HG03432 (cell line): ENCODE results near the gene COL11A1.
"Not testable (repeated sequence)": the region's sequence is repeated elsewhere in the genome, so short reads cannot be mapped to it uniquely, and the experiment has no call there.

ENCODE experiments used
- ATAC-seq: cut with Tn5 transposase; IDR thresholded peaks from one replicate; pipeline ENCODE4 v1.9.1; 2021; ENCODE audit warnings: mild to moderate bottlenecking, moderate library complexity; ENCODE audit not compliant: unreplicated experiment

COL11A1 gene

GRCh38 chr1:102838016-102838415 is 270.3 kb downstream of the COL11A1 start:
- ATAC-seq: no peak

GRCh38 chr1:102837551-102837950 is 270.8 kb downstream of the COL11A1 start:
- no peak for ATAC-seq

GRCh38 chr1:102836991-102837390 is 271.3 kb downstream of the COL11A1 start:
- no peak for ATAC-seq

DNA sequence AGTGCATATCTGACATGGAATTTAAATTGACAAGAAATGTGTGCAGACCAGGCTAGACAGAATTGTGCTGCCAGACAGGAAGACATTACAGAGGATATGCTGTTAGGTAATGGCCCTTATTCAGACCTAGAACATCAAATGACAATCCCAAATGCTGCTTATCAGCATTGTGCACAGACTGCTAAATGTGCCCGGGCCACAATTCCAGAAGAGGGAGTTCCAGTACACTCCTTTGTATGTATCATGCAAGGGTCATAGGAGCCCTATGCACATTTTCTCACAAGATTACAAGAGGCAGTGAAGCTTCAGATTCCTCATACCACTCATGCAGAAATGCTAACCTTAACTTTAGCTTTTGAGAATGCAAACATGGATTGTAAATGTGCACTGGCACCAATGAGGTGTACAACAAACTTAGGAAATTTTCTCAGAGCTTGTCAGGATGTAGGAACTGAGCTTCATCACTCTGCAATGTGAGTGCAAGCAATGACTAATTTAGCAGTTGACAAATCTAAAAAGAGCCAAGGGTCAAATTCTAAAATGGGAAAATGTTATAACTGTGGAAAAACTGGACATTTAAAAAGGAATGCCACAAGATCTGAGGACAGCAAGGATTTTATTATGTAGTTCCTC is 273.5 kb downstream of the COL11A1 start:
- no peak for ATAC-seq

DNA sequence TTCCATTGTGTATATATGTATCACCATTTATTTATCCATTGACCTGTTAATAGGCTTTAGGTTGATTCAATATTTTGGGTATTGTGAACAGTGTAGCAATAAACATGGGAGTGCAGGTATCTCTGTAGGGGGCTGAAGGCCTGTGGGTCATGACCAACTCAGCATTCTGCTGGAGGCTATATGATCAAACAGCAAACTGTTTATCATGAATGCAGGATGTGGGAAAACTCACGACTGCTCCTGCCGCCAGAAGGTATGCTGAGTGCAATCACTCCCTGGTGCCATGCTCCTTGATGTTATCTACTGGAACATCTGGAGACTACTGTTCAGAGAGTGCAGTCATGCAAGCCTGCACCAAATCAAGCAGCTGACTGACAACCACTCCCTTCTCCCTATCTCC is 275.2 kb downstream of the COL11A1 start:
- no peak for ATAC-seq

GRCh38 chr1:102826706-102827105 is 281.6 kb downstream of the COL11A1 start:
- ATAC-seq: not testable (repeated sequence)
